NCI-H2171 (cell line): ENCODE measurements around the gene ABHD11.
A peak's percentile ranks its signal among the peaks of the same experiment; 100 is the strongest.
"Not testable (repeated sequence)": the region's sequence is repeated elsewhere in the genome, so short reads cannot be mapped to it uniquely, and the experiment has no call there.

ENCODE experiments used
- DNase-seq: peaks from one replicate; lab custom pipeline; 2025; lab: John Stamatoyannopoulos, UW

The ABHD11 gene

DNA sequence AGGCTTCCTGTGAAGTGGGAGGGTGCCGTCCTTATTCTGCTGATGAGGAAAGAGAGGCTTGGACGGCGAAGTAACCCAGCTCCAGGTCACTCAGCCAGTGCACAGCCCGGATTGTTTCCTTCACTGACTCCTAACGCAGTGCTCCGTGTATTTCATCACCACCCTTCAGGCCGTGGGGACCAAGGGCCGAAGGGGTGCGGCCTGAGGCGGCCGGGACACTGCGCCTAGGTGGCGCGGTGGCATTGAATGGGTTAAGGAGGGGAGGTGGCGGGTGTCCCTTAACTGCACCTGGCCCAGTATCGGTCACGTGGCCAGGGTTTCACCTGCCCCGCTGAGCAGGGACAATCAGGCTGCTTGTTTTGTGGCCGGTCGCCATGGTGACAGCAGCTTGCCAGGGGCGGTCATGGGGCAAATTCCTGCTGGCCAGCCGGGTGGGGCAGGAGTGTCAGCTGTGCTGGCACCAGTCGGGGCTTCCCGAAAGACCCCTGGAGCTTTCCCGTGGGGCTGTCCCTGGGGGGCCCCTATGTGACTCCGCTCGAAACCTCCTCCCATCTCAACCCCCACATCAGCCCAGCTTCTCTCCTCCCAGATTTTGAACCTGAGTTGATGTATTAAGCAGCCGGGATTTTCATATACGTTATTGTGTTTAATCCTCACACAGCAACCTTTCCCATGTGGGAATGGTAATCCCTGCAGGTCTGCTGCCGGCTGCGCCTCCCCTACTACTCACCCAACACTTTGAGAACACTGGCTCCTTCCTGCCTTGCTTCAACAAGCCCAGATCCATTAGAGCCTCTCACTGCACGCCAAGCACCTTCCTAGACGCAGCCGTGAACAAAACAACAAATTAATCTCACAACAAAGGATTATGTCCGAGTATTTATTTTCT is 4.4 kb upstream of the ABHD11 start:
- peak; percentile 89 for DNase-seq

- DNase-seq, result no peak
Measured at GRCh38 chr7:73742338-73742752, 3.7 kb upstream of the ABHD11 start.

- peak; percentile 81 for DNase-seq
Measured at GRCh38 chr7:73741600-73741999, 3.0 kb upstream of the ABHD11 start.

- DNase-seq, result no peak
Measured at GRCh38 chr7:73740771-73741170, 2.2 kb upstream of the ABHD11 start.

- DNase-seq, result no peak
Measured at GRCh38 chr7:73740212-73740611, 1.6 kb upstream of the ABHD11 start.

- DNase-seq, result no peak
Measured at GRCh38 chr7:73739387-73739767, 775 bp upstream of the ABHD11 start.

- peak; percentile 57 for DNase-seq
Measured at GRCh38 chr7:73738220-73738611, 386 bp downstream of the ABHD11 start.

- DNase-seq, result no peak
Measured at GRCh38 chr7:73737491-73738219, 947 bp downstream of the ABHD11 start.

GRCh38 chr7:73736885-73737284 is 1.7 kb downstream of the ABHD11 start:
- DNase-seq, result no peak

DNA sequence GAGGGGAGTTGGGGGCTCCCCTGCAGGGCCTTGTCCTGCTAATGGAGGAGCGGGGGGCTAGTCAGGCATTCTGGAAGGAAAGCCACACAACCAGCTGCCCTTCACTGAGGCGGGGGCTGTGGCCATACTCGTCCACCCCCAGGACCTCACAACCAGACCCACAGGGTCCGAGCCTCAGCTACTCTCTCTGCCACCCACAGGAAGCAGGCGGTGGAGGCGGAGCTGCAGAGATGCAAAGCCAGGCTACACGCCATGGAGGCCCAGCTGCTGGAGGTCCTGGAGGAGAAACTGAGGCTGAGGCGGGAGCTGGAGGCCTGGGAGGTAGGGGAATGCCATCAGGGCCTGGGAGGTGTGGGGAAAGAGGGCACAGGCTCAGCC is 3.1 kb downstream of the ABHD11 start:
- no peak for DNase-seq

DNA sequence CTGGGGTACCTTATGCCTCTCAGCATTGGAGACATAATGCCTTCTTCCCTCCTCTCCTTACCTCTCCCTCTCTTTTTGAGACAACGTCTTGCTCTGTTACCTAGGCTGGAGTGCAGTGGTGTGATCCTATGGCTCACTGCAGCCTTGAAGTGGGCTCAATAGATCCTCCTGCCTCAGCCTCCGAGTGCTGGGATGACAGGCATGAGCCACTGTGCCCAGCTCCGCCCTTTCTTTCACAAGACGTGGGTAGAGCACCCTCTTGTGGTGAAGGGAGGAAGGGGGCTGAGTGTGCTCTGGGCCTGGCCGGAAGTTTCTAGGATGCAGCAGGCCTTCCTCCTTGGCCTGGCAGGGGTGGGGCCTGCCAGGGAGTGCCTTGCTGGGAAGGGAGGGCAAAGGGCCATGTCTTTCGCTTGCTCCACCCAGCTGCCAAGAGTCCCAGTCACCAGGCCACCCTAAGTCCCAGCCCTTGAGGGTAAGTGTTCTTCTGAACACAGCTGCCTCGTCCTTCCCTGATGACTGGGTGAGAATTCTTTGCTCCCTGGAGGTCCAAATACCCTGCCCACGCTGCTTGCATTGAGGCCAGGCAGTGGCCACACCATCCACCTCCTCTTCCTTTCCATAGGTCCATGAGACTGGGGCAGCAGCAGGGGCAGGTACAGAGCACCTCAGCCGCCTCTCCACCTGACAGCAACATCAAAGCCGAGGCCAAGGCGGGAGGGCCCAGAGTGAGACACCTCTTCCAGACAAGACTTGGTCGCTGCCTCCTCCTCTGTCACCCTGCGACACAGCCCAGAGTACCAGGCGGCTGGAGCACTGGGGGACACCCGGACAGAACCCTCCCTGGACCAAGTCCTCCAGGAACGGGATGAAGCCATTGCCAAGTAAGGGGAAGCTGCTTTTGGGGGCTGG is 3.7 kb downstream of the ABHD11 start:
- peak; percentile 75 for DNase-seq

- DNase-seq, result no peak
Measured at GRCh38 chr7:73732397-73732796, 6.2 kb downstream of the ABHD11 start.

- no peak for DNase-seq
Measured at GRCh38 chr7:73730485-73730884, 8.1 kb downstream of the ABHD11 start.

DNA sequence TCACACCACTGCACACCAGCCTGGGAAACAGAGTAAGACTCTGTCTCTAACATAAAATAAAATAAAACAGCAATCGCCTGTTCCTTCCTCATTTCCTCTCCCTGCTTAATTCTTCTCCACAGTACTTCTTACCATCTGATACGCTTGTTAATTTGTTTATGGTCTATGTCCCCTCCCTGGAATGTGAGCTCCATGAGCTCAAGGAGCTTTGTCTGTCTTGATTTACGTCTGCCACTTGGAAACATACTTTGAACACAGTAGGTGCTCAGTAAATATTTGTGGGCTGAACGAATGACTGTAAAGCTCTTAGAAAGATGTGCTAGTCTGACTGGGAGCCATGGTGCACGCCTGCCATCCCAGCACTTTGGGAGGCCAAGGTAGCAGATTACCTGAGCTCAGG is 10.1 kb downstream of the ABHD11 start:
- DNase-seq, result no peak

DNA sequence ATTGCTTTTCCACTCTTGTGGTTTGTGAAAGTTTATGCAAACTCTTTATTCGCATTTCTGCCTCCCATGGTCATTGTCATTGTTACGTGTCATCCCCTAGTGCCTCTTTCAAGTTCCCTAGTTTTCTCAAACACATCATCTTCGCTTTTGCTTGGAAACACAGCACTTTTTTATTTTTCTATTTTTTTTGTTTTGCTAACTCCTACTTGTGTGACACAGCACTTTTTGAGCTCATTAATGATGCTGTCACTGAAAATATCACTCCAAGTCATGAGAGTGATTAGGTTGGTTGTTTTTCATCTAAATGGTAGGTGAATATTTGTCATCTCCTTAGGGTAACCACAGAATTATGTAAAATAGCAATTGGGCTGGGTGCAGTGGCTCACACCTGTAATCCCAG is 10.7 kb downstream of the ABHD11 start:
- no peak for DNase-seq

- no peak for DNase-seq
Measured at GRCh38 chr7:73726083-73726466, 12.5 kb downstream of the ABHD11 start.

- DNase-seq, result no peak
Measured at GRCh38 chr7:73723813-73724212, 14.8 kb downstream of the ABHD11 start.

- no peak for DNase-seq
Measured at GRCh38 chr7:73722785-73723184, 15.8 kb downstream of the ABHD11 start.

GRCh38 chr7:73722182-73722581 is 16.4 kb downstream of the ABHD11 start:
- not testable (repeated sequence) for DNase-seq

DNA sequence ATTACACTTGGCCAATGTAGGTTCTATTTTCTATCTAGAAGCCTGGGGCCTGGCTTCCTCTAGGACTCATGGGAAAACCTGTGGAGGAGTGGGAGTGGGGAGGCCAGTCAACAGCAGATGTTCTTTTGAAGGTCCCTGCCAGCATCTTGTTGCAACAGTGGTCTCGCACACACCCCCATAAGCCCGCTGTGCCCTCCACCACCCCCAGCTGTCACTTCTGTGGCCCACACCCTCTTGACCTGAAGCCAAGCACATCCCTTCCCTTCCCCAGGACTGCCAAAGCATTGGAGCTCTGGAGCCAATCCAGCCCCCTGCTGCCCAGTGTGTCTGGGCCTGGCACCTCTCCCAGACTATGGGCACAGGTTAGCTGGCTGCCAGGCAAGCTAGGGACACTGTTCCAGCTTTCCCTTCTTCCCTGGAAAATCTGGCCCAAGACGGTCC is 17.2 kb downstream of the ABHD11 start:
- DNase-seq, result peak; percentile 58

DNA sequence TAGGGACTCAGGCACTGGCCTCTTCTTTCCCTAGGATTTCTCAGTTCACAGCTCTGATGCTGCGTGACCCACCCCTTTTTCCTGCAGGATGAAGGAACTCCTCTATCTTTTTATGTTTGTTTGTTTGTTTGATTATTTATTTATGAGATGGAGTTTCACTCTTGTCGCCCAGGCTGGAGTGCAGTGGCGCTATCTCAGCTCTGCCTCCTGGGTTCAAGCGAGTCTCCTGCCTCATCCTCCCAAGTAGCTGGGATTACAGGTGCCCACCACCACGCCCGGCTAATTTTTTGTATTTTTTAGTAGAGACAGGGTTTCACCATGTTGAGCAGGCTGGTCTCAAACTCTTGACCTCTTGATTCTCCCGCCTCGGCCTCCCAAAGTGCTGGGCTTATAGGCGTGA is 18.2 kb downstream of the ABHD11 start:
- DNase-seq, result not testable (repeated sequence)

- DNase-seq, result no peak
Measured at GRCh38 chr7:73719806-73720169, 18.8 kb downstream of the ABHD11 start.
